ENCODE measurements around the gene EME1.

EME1 gene

GRCh38 chr17:50373705-50374104 is 676 bp downstream of the EME1 start:
- Histone ChIP-seq H2AFZ (ENCODE audit: low read length) (peak overlapping the region; percentile 77), H3K79me2 (ENCODE audit: low read length) (peaks cover 33% of the 10 kb centered on the region), H3K9ac (ENCODE audit: low read length) (peak overlapping the region; percentile 93), H3K27me3 (replicated peaks; ENCODE audit: insufficient read depth, low read length) (no peaks in the 10 kb centered on the region), H3F3A (ENCODE audit: insufficient read depth, low read length) (no peaks in the 10 kb centered on the region), H3K27ac (ENCODE audit: low read length) (peak overlapping the region; percentile 82; the same call in 1 of the 2 replicates), H3K9me2 (replicated peaks; ENCODE audit: insufficient read depth, low read length) (no peaks in the 10 kb centered on the region), H3K4me2 (ENCODE audit: low read depth, low read length) (peak overlapping the region; percentile 95), H3K4me3 (ENCODE audit: low read length) (peak overlapping the region; percentile 79), H3K9me3 (replicated peaks; ENCODE audit: insufficient read depth, low read length) (no peaks in the 10 kb centered on the region), H3K36me3 (replicated peaks; ENCODE audit: insufficient read depth, low read length) (no peaks in the 10 kb centered on the region), H3K4me1 (ENCODE audit: low read length) (peaks cover 11% of the 10 kb centered on the region), H4K20me1 (ENCODE audit: insufficient read depth, low read length) (no peaks in the 10 kb centered on the region)
- TF ChIP-seq CTCF (IDR thresholded peaks at IDR 0.05; ENCODE audit: low read length): no peak
- TF ChIP-seq EZH2 (optimal IDR thresholded peaks at IDR 0.05; ENCODE audit: low read depth, low read length): no peak
- no peak for TF ChIP-seq EZH2phosphoT487 (IDR thresholded peaks at IDR 0.05; ENCODE audit: low read length)
- DNase-seq: no peak

GRCh38 chr17:50375858-50376538 is 3.0 kb downstream of the EME1 start:
- no peak overlapping the region for H2AFZ ChIP-seq (ENCODE audit: low read length)
- H3K27ac ChIP-seq (ENCODE audit: low read length): no peak overlapping the region
- no peaks in the 10 kb centered on the region for H3K27me3 ChIP-seq (replicated peaks; ENCODE audit: insufficient read depth, low read length)
- 0 out of 2 replicates have a peak, but pooled peaks cover 3% of the 10 kb centered on the region for H3K36me3 ChIP-seq (replicated peaks; ENCODE audit: insufficient read depth, low read length)
- H3K9me3 ChIP-seq (replicated peaks; ENCODE audit: insufficient read depth, low read length): no peaks in the 10 kb centered on the region
- no peak overlapping the region for H3K9ac ChIP-seq (ENCODE audit: low read length)
- no peaks in the 10 kb centered on the region for H4K20me1 ChIP-seq (ENCODE audit: insufficient read depth, low read length)
- DNase-seq: no peak
- TF ChIP-seq CTCF (IDR thresholded peaks at IDR 0.05; ENCODE audit: low read length) (no peak), EZH2phosphoT487 (IDR thresholded peaks at IDR 0.05; ENCODE audit: low read length) (no peak), EZH2 (optimal IDR thresholded peaks at IDR 0.05; ENCODE audit: low read depth, low read length) (no peak)
- no peak overlapping the region for H3K4me2 ChIP-seq (ENCODE audit: low read depth, low read length)
- no peak overlapping the region for H3K4me3 ChIP-seq (ENCODE audit: low read length)
- no peaks in the 10 kb centered on the region for H3K9me2 ChIP-seq (replicated peaks; ENCODE audit: insufficient read depth, low read length)
- H3K79me2 ChIP-seq (ENCODE audit: low read length): peaks cover 23% of the 10 kb centered on the region
- H3K4me1 ChIP-seq (ENCODE audit: low read length): peaks cover 11% of the 10 kb centered on the region
- H3F3A ChIP-seq (ENCODE audit: insufficient read depth, low read length): no peaks in the 10 kb centered on the region

DNA sequence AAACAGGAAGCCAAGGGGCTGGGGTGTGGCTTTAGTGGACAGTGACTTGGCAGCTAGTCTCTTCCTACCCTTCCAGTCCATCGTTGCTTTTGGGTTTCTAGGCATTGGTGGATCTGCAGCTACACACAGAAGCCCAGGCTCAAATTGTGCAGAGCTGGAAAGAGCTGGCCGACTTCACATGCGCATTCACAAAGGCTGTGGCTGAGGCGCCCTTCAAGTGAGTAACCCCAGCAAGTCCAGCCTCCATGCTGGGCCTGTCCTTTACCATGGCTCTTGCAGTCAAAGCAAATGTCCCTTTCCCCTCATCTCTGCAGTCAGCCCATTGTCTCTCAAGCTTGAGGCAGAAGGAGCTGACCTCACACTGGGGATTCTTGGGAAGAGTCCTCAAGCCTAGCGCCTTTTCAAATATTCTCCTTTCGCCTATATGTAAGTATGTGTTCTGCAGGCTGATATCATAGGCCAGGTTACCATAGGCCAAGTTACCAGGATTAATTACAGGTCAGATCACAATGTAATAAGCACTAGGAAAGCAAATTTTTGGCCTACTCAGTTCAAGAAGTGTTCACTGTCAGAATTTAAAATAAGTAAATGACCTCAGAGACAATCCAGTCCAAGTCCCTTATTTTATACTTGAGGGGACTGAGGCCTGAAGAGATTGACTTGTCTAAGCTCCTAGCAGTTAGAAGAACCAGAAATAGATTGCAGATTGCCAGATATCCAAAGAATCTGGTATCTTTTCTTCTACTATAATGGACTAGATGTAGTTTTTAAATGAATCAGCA is 6.5 kb downstream of the EME1 start:
- Histone ChIP-seq H3K27ac (ENCODE audit: low read length) (no peak overlapping the region), H3K79me2 (ENCODE audit: low read length) (no peaks in the 10 kb centered on the region), H3K4me3 (ENCODE audit: low read length) (no peak overlapping the region), H3F3A (ENCODE audit: insufficient read depth, low read length) (no peaks in the 10 kb centered on the region; the same call in 1 of the 2 replicates), H3K4me1 (ENCODE audit: low read length) (no peaks in the 10 kb centered on the region), H3K9ac (ENCODE audit: low read length) (no peak overlapping the region), H3K36me3 (replicated peaks; ENCODE audit: insufficient read depth, low read length) (peaks cover 8% of the 10 kb centered on the region; the same call in 1 of the 2 replicates), H4K20me1 (ENCODE audit: insufficient read depth, low read length) (no peaks in the 10 kb centered on the region), H3K9me3 (replicated peaks; ENCODE audit: insufficient read depth, low read length) (no peaks in the 10 kb centered on the region), H2AFZ (ENCODE audit: low read length) (no peak overlapping the region), H3K9me2 (replicated peaks; ENCODE audit: insufficient read depth, low read length) (no peaks in the 10 kb centered on the region), H3K4me2 (ENCODE audit: low read depth, low read length) (no peak overlapping the region), H3K27me3 (replicated peaks; ENCODE audit: insufficient read depth, low read length) (no peaks in the 10 kb centered on the region)
- TF ChIP-seq CTCF (IDR thresholded peaks at IDR 0.05; ENCODE audit: low read length): no peak
- TF ChIP-seq EZH2phosphoT487 (IDR thresholded peaks at IDR 0.05; ENCODE audit: low read length): no peak
- no peak for TF ChIP-seq EZH2 (optimal IDR thresholded peaks at IDR 0.05; ENCODE audit: low read depth, low read length)
- DNase-seq: no peak
